ENCODE data around the gene SLC25A41.
A peak's percentile ranks its signal among the peaks of the same experiment; 100 is the strongest.

Gene SLC25A41

GRCh38 chr19:6381030-6381750 is 52.4 kb downstream of the SLC25A41 start:
- peaks cover 8% of the 10 kb centered on the region for H3K9me3 ChIP-seq (ENCODE audit: control insufficient read depth, low read length)
- H3K27ac ChIP-seq (ENCODE audit: low read depth, low read length, severe bottlenecking), result no peak overlapping the region
- H3K36me3 ChIP-seq (ENCODE audit: control insufficient read depth, insufficient read depth, low read length), result peaks cover 74% of the 10 kb centered on the region
- H3K4me3 ChIP-seq (ENCODE audit: extremely low read depth, insufficient read depth, low read length, poor library complexity, severe bottlenecking), result no peak overlapping the region
- 96 to 98% methylated on average over 29 to 36 of the region's 40 CpGs for WGBS, 2 experiments (ENCODE audit: insufficient coverage in 2 of 2)
- H3K4me1 ChIP-seq (ENCODE audit: control insufficient read depth, insufficient read depth, low read length, poor library complexity, severe bottlenecking), result no peaks in the 10 kb centered on the region

- Histone ChIP-seq H3K27ac (ENCODE audit: low read depth, low read length, severe bottlenecking) (no peak overlapping the region), H3K9me3 (ENCODE audit: control insufficient read depth, low read length) (peaks cover 8% of the 10 kb centered on the region), H3K36me3 (ENCODE audit: control insufficient read depth, insufficient read depth, low read length) (peaks cover 72% of the 10 kb centered on the region), H3K4me3 (ENCODE audit: extremely low read depth, insufficient read depth, low read length, poor library complexity, severe bottlenecking) (no peak overlapping the region), H3K4me1 (ENCODE audit: control insufficient read depth, insufficient read depth, low read length, poor library complexity, severe bottlenecking) (peaks cover 2% of the 10 kb centered on the region)
- 96 to 100% methylated on average over 3 of the region's 3 CpGs for WGBS, 2 experiments (ENCODE audit: insufficient coverage in 2 of 2)
Observed at GRCh38 chr19:6379744-6380143, 53.8 kb downstream of the SLC25A41 start.

- H3K27ac ChIP-seq (ENCODE audit: low read depth, low read length, severe bottlenecking), result peak overlapping the region; percentile 25
- peaks cover 66% of the 10 kb centered on the region for H3K36me3 ChIP-seq (ENCODE audit: control insufficient read depth, insufficient read depth, low read length)
- 90 to 93% methylated on average over 6 to 9 of the region's 9 CpGs for WGBS, 2 experiments (ENCODE audit: insufficient coverage in 2 of 2)
- H3K9me3 ChIP-seq (ENCODE audit: control insufficient read depth, low read length), result peaks cover 8% of the 10 kb centered on the region
- H3K4me1 ChIP-seq (ENCODE audit: control insufficient read depth, insufficient read depth, low read length, poor library complexity, severe bottlenecking), result peaks cover 5% of the 10 kb centered on the region
- H3K4me3 ChIP-seq (ENCODE audit: extremely low read depth, insufficient read depth, low read length, poor library complexity, severe bottlenecking), result no peak overlapping the region
Observed at GRCh38 chr19:6378486-6378885, 55.1 kb downstream of the SLC25A41 start.

- Histone ChIP-seq H3K9me3 (ENCODE audit: control insufficient read depth, low read length) (peaks cover 8% of the 10 kb centered on the region), H3K27ac (ENCODE audit: low read depth, low read length, severe bottlenecking) (peak overlapping the region; percentile 25), H3K4me3 (ENCODE audit: extremely low read depth, insufficient read depth, low read length, poor library complexity, severe bottlenecking) (no peak overlapping the region), H3K36me3 (ENCODE audit: control insufficient read depth, insufficient read depth, low read length) (peaks cover 61% of the 10 kb centered on the region), H3K4me1 (ENCODE audit: control insufficient read depth, insufficient read depth, low read length, poor library complexity, severe bottlenecking) (peaks cover 5% of the 10 kb centered on the region)
- WGBS, 2 experiments (ENCODE audit: insufficient coverage in 2 of 2), result 70 to 74% methylated on average over 5 of the region's 6 CpGs
Observed at GRCh38 chr19:6378041-6378440, 55.5 kb downstream of the SLC25A41 start.

GRCh38 chr19:6376512-6377190 is 56.9 kb downstream of the SLC25A41 start:
- peaks cover 8% of the 10 kb centered on the region for H3K9me3 ChIP-seq (ENCODE audit: control insufficient read depth, low read length)
- peaks cover 49% of the 10 kb centered on the region for H3K36me3 ChIP-seq (ENCODE audit: control insufficient read depth, insufficient read depth, low read length)
- no peak overlapping the region for H3K27ac ChIP-seq (ENCODE audit: low read depth, low read length, severe bottlenecking)
- no peak overlapping the region for H3K4me3 ChIP-seq (ENCODE audit: extremely low read depth, insufficient read depth, low read length, poor library complexity, severe bottlenecking)
- 87 to 94% methylated on average over 14 to 18 of the region's 19 CpGs for WGBS, 2 experiments (ENCODE audit: insufficient coverage in 2 of 2)
- peaks cover 5% of the 10 kb centered on the region for H3K4me1 ChIP-seq (ENCODE audit: control insufficient read depth, insufficient read depth, low read length, poor library complexity, severe bottlenecking)

Data from mesodermal cell (in vitro differentiated cells).